ENCODE measurements around the gene SNPH. TPM values are rescaled to one million over a fixed set of nuclear protein-coding genes. Genes with fewer than 3 reads are reported as not detected.

Gene SNPH
- total RNA-seq, 1 donor from 2014 or later = 11.2 TPM

DNA sequence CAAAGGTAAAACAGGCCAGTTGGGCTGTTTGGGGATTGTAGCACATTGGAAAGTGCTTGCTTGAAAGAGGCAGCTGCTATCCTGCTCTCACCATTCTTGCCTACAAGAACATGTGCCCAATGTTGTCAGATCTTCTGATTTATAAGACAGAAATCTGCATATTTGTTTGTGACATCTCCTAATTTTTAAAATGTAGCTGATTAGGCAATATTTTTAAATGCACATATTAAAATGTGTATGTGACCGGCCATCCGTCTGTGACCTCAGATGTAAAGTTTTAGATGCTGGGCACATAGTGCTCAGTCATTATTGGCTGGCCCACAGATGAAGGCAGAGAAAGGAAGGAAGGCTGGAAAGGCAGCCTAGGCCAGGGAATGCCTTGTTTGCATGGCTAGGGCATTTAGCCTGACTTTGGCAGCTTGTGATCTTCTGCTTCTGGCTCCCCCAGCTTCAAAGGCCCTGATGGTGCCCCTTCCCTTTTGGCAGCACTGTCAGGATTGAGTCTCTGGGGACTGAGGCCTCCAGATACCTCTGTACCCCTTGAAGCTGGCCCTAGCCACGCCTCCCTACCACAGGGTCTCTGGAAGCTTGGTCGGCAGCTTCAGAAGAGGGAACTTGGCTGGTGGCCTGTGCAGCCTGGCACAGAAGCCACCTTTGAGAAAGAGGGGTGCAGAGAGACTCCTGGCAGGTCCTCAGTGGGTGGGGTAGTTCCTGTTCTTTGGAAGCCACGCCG is 6.4 kb downstream of the SNPH start:
- TF ChIP-seq, protein P1, sequence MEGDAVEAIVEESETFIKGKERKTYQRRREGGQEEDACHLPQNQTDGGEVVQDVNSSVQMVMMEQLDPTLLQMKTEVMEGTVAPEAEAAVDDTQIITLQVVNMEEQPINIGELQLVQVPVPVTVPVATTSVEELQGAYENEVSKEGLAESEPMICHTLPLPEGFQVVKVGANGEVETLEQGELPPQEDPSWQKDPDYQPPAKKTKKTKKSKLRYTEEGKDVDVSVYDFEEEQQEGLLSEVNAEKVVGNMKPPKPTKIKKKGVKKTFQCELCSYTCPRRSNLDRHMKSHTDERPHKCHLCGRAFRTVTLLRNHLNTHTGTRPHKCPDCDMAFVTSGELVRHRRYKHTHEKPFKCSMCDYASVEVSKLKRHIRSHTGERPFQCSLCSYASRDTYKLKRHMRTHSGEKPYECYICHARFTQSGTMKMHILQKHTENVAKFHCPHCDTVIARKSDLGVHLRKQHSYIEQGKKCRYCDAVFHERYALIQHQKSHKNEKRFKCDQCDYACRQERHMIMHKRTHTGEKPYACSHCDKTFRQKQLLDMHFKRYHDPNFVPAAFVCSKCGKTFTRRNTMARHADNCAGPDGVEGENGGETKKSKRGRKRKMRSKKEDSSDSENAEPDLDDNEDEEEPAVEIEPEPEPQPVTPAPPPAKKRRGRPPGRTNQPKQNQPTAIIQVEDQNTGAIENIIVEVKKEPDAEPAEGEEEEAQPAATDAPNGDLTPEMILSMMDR (IDR thresholded peaks at IDR 0.05; ENCODE audit: borderline replicate concordance) = no peak
- Histone ChIP-seq H3K27me3 (ENCODE audit: low read depth) (no peaks in the 10 kb centered on the region), H3K9me3 (replicated peaks) (no peaks in the 10 kb centered on the region), H3K36me3 (no peaks in the 10 kb centered on the region), H3K4me3 (no peak overlapping the region), H3K4me1 (peaks cover 16% of the 10 kb centered on the region), H3K27ac (replicated peaks) (no peak overlapping the region)
- DNase-seq = no peak
- intact Hi-C loops (cut with micrococcal nuclease) = no loop called here

DNA sequence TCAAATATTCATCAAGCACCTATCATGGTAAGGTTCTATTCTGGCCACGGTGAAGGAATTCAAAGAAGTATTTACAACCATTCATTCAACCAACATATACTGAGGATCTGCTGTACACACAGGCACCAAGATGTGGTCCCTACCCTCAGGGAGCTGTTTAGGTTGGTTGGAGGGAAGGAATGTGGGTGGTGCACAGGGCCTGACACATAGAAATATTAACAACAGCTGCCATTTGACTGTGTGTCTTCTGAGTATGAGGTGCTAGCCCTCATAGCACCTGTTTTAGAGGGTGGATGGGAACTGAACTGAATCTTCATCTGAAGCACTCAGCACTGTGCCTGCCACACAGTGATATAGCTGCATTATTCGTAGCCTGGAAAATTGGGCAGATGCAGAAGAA is 7.3 kb downstream of the SNPH start:
- H3K4me3 ChIP-seq = no peak overlapping the region
- intact Hi-C loops (cut with micrococcal nuclease) = no loop called here
- TF ChIP-seq, protein P1 (IDR thresholded peaks at IDR 0.05; ENCODE audit: borderline replicate concordance) = no peak
- no peak overlapping the region for H3K27ac ChIP-seq (replicated peaks)
- DNase-seq = no peak
- H3K27me3 ChIP-seq (ENCODE audit: low read depth) = no peaks in the 10 kb centered on the region
- H3K36me3 ChIP-seq = no peaks in the 10 kb centered on the region
- H3K9me3 ChIP-seq (replicated peaks) = no peaks in the 10 kb centered on the region
- peaks cover 7% of the 10 kb centered on the region for H3K4me1 ChIP-seq

DNA sequence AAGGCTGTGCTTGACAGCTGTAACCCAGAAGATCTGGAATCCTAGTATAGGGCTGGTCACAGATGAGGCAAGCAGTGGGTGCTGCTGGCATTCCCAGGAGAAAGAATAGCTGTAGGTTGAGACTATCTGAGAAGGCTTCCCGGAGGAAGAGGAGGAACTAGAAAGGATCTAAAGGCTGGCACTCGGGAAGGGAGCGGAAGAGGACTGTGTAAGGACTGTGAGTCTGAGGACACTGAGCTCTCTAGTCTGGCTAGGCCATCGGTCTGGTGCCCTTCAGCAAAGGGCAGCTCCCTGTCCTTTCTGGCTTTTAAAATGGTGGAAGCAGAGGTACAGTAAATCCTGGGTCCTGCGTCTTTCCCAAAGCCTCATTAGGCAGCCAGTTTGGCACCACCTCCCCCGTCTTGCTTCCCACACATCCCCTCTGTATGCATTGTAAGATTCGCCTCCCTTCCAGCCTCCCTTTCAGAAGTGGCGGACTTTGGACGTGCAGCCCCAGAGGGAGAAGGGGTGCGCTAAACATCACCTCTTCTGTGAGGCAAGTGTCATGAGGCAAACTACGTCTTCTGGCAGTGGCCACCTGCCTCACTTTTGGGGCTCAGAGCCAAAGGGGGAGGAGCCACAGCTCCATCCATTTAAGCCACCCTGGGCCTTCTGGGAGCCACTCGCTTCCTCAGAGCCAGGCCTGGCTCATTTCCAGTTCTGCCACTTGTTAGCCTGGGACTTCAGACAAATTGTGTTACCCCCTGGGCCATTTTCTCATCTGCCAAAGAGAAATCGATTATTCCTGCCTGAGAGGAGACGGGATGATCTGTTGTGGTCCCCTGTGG is 8.6 kb downstream of the SNPH start:
- TF ChIP-seq, protein P1 (IDR thresholded peaks at IDR 0.05; ENCODE audit: borderline replicate concordance) = no peak
- Histone ChIP-seq H3K9me3 (replicated peaks) (no peaks in the 10 kb centered on the region), H3K36me3 (no peaks in the 10 kb centered on the region), H3K27me3 (ENCODE audit: low read depth) (no peaks in the 10 kb centered on the region), H3K4me3 (no peak overlapping the region), H3K4me1 (no peaks in the 10 kb centered on the region), H3K27ac (replicated peaks) (no peak overlapping the region)
- intact Hi-C loops (cut with micrococcal nuclease) = no loop called here
- DNase-seq = no peak

DNA sequence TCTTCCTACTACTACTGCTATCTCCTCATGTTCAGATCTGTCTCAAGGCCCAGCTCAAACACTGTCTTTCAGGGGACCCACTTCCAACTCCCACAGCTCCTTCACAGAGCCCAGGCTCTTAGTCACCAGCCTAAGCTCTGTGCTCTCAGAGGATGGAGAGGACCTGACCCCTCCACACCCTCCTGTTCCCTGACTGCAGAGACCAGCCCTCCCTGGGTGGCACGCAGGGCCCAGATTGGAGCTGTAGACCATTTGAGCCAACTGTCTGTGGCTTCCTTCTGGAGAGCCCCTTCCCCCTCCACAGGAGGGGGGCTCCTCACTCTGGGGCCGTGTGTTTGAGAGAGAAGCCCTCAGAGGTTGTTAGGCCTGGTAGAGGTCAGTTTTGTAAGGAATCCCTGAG is 9.8 kb downstream of the SNPH start:
- intact Hi-C loops (cut with micrococcal nuclease) = no loop called here
- Histone ChIP-seq H3K9me3 (replicated peaks) (no peaks in the 10 kb centered on the region), H3K4me3 (no peak overlapping the region), H3K4me1 (peaks cover 10% of the 10 kb centered on the region), H3K27me3 (ENCODE audit: low read depth) (no peaks in the 10 kb centered on the region), H3K36me3 (no peaks in the 10 kb centered on the region), H3K27ac (replicated peaks) (no peak overlapping the region)
- TF ChIP-seq, protein P1 (IDR thresholded peaks at IDR 0.05; ENCODE audit: borderline replicate concordance) = no peak
- DNase-seq = no peak

DNA sequence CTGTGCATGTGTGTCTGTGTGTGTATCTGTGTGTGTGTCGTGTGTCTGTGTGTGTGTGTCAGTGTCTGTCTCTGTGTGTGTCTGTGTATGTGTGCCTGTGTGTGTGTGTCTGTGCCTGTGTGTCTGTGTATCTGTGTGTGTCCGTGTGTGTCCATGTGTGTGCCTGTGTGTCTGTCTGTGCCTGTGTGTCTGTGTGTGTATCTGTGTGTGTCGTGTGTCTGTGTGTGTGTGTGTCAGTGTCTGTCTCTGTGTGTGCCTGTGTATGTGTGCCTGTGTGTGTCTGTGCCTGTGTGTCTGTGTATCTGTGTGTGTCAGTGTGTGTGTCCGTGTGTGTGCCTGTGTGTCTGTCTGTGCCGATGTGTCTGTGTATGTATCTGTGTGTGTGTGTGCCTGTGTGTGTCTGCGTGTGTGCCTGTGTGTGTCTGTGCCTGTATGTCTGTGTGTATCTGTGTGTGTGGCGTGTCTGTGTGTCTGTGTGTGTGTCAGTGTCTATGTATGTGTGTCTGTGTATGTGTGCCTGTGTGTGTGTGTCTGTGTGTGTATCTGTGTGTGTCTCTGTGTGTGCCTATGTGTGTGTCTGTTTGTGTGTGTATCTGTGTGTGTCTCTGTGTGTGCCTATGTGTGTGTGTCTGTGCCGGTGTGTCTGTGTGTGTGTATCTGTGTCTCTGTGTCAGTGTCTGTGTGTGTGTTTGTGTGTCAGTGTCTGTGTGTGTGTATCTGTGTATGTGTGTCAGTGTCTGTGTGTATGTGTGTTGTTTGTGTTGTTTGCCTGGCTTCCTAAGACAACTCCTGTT is 11.6 kb downstream of the SNPH start:
- H3K36me3 ChIP-seq = no peaks in the 10 kb centered on the region
- no peak overlapping the region for H3K4me3 ChIP-seq
- no peaks in the 10 kb centered on the region for H3K27me3 ChIP-seq (ENCODE audit: low read depth)
- peaks cover 17% of the 10 kb centered on the region for H3K4me1 ChIP-seq
- no peak overlapping the region for H3K27ac ChIP-seq (replicated peaks)
- TF ChIP-seq, protein P1 (IDR thresholded peaks at IDR 0.05; ENCODE audit: borderline replicate concordance) = no peak
- no peaks in the 10 kb centered on the region for H3K9me3 ChIP-seq (replicated peaks)
- no peak for DNase-seq
- intact Hi-C loops (cut with micrococcal nuclease) = no loop called here

All from left ventricle myocardium inferior (tissue), 1 donor.